HG03025 (cell line): ENCODE results near the gene CPNE7.

ENCODE experiments used
- ATAC-seq: cut with Tn5 transposase; IDR thresholded peaks from one replicate; pipeline ENCODE4 v1.9.1; 2021; ENCODE audit warnings: mild to moderate bottlenecking, moderate library complexity; ENCODE audit not compliant: unreplicated experiment, low FRiP score

Gene CPNE7

DNA sequence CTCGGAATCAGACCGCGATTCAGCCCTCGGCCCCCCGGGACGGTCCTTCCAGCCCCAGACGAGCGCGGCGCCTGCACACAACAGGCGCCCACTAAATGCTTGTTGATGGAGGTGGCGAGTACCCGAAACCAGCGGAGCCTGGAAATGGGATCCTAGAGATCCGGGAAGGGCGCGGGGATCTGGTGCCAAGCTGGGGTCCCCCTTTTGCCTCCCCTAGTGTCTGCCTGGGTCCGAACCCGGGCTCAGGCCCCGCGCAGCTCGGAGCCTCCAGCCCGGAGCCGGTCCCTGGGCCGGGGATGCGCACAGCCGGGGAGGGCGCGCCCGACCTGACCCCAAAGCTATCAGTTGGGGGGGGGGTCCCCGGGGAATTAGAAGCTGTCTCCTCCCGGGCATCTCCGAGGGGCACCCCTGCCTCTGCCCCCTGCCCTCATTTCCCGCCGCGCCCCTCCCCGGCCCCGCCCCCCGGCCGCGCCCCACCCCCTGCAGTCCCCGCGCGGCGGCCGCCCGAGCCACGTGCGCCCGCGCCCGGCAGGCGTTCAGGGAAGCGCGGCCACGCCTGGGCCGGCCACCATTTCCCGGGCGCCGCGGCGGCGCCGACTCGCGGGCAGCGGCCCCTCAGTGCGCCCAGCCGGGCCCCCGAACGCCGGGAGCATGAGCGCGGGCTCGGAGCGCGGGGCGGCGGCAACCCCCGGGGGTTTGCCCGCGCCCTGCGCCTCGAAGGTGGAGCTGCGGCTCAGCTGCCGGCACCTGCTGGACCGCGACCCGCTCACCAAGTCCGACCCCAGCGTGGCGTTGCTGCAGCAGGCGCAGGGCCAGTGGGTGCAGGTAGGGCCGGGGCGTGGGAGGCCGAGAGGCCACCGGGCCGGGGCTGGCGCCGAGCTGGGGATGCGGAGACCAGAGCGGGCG lies at the start of gene CPNE7:
CPNE7 (plus strand) TSS at position 512 of the 906 bp plus-strand sequence; CDS start at position 652, 140 bp downstream.
- no peak for ATAC-seq

DNA sequence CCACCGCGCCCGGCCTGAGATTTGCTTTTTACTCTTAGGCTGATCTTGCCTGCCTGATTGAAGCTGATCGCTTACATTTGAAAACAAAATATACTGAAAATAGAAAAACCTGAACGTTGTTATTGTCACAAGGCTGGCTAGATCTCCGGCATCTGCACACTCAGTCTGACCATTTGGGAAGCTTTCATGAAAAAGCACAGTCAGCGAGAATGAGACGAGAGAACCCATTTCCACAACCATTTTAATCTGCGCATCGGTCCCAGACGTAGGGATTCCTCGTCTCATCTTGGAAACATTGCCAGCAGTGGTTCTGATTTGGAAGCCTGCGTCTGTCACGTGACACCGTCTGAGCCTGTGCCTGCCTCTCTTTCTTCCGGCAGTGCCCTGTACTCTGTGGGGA lies 46.5 kb upstream of the CPNE7 start:
- ATAC-seq: no peak

DNA sequence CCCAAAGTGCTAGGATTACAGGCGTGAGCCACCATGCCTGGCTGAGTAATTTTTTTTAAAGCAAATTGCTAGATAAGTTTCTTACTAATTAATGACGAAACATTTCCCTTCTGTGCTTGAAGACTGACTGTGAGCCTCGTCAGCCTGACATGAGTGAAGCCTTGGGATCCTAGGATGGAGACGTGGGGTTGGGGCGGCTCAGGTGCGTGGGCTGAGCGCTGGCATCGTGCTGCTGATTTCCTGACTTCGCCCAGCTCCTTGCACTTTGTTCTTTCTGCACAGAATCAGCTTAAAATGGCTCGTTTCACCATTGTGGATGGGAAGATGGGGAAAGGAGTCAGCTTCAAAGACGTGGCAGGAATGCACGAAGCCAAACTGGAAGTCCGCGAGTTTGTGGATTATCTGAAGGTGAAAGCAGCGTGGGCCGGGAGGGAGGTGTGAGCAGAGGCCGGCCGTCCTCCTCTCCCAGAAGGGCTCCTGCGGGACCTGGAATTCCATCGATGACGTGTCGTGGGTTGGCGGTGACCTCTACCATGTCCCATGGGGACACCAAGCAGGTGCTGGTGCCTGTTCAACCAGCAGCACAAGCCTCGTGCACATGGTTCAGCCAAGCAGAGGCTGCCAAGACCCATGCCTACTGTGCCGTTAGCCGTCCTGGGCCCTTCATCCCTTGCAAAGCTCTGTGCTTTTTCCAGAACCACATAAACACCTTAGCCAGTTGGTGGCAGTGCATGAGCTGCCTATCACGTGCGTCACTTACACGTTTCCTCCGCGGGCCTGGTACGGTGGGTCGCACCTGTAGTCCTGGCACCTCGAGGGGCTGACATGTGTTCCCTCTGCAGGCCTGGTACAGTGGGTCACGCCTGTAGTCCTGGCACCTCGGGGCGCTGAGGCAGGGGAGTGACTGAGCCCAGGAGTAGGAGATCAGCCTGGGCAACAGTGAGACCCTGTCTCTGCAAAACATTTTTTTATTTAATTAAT lies 44.9 kb upstream of the CPNE7 start:
- no peak for ATAC-seq

DNA sequence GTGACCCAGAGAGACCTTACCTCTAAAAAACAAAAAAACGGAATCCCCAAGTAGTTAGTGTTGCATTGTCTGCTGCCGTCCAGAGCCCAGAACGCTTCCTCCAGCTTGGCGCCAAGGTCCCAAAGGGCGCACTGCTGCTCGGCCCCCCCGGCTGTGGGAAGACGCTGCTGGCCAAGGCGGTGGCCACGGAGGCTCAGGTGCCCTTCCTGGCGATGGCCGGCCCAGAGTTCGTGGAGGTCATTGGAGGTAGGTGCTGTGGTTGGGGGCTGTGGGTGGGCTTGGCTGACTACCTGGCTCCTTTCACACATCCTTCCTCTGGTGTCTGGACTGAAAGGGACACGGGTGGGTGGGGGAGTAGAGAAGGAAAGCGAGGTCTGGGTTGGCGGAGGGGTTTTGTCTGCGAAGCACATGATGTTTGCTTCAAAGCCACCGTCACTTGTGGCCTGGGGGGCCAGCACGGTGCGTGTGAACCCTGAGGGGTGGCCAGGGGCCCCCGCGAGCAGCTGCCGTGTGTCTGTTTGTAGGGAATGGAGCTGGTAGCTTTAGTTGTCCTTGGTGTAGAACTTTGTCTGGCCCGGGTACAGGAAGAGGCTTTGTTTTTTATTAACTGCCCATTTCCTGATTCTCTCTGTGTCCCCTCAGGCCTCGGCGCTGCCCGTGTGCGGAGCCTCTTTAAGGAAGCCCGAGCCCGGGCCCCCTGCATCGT lies 43.6 kb upstream of the CPNE7 start:
- ATAC-seq: no peak

DNA sequence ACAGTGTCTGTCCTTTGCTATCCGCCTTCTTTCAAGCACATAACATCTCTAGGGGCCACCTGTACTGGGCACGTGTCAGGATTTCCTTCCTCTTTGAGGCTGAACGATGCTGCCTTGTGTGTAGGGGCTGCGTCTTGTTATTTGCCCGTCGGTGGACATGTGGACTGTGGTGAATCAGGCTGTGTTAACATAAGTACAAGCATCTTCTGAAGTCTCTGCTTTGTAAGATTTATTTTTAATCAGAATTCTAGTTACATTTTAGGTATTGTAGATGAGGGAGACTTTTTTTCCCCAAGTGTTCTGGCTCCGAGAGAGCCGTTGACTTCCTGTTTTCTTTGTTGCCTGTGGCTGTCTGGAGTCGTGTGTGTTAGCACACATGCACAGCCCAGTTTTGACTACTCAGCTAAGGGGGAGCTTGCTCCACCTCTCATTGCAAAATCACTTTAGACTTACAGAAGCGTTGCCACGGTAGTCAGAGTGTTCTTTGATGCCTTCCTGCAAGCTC lies 41.3 kb upstream of the CPNE7 start:
- ATAC-seq: no peak

DNA sequence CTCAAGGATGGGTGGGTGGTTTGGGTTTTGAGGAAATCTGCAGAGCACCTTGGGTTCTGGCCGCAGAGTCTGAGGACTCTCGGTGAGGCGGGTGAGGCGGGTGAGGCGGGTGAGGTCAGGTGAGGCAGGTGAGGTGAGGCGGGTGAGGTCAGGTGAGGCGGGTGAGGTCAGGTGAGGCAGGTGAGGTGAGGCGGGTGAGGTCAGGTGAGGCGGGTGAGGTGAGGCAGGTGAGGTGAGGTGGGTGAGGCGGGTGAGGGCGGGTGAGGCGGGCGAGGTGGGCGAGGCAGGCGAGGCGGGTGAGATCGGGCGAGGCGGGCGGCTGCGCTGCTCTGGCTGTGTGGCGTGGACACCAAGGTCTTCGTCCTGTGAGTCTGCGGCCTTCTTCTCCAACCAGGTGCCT lies 39.2 kb upstream of the CPNE7 start:
- ATAC-seq: no peak

DNA sequence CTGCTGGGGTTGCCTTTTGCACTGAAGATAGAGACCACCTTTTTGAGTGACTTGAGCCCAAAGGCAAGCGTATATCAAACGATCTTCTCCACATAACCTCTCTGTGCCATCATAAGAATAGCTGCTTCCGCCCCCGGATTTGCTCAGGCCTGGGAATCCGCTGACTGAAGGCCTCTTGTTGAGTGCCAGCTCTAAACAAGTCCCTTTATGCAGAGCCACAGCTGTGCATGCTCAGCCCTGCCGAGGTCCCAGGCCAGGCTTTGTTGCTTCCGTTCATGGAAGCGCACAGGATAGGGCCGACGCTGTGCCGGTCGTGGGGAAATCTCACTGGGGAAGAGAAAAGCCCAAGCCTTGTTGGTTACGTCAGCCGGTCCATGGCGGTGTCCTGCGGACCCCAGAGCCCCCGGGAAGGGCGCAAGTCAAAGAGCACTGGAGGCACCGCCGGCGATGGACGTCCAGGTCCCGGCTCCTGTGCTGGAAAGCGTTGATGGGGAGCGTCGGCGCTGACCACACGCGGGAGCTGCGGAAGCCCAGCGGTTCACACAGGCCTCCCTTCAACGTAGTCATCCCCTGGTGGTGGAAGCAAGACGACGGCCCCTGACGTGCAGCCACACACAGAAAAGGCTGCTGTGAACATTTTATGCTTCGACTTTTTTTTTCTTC lies 38.5 kb upstream of the CPNE7 start:
- no peak for ATAC-seq

DNA sequence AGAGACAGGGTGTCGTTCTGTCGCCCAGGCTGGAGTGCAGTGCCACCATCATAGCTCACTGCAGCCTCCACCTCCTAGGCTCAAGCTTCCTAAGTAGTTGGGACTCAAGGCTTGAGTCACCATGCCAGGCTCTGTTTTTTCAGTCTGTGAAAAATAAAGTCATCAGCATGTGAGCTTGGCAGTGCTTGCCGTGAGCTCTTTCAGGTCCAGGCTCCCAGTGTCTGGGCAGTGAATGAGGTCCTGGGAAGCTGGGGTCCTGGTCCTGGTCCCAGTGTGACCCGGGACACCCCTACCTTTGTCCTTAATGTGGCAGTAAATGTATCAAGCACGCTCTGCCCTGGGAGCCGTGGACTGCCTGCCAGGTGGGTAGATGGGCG lies 38.0 kb upstream of the CPNE7 start:
- ATAC-seq: no peak

DNA sequence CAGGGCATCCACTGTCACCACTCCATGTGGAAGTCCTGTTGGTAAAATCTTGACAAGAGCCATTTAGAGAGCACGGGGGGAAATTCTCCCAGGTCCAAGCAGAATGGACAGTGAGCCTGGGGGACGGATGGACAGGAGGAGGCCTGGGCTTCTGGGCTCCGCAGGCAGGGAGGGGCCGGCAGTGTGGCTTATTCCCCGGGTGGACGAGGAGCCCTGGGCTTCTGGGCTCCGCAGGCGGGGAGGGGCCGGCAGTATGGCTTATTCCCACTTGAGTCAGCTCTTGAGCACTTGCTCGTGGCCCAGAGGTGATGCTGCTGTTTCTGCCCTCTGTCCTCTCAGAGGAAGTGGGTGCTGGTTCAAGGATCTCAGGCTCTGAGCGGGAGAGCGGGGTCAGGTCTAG lies 37.3 kb upstream of the CPNE7 start:
- ATAC-seq: no peak

DNA sequence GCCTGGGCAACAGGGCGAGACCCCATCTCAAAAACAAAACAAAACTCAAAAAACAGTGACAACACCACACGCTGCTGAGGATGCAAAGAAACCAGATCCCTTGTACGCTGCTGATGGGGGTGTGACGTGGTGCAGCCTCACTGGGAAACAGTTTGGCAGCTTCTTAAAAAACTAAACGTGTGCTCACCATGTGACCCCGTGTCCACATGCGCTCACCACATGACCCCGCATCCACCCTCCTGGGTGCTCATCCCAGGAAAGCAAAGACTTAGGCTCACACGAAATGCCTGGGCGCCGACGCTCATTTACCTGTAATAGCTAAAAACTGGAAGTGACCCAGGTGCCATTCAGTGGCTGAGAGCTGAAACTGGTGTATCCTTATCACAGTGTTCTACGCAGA lies 35.0 kb upstream of the CPNE7 start:
- no peak for ATAC-seq

DNA sequence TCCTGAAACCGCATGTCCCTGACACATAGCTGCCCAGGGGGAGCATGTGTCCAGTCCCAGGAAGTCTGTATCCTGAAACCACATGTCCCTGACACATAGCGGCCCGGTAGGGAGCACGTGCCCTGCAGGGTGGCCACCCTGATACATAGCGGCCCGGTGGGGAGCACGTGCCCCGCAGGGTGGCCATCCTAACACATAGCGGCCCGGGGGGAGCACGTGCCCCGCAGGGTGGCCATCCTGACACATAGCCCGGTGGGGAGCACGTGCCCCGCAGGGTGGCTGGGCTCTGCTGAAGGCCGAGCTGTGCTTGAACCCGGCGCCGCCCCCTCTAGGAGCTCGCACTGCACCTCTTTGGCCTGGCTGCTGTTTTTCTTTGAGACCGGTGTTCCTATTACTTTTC lies 33.8 kb upstream of the CPNE7 start:
- ATAC-seq: no peak

DNA sequence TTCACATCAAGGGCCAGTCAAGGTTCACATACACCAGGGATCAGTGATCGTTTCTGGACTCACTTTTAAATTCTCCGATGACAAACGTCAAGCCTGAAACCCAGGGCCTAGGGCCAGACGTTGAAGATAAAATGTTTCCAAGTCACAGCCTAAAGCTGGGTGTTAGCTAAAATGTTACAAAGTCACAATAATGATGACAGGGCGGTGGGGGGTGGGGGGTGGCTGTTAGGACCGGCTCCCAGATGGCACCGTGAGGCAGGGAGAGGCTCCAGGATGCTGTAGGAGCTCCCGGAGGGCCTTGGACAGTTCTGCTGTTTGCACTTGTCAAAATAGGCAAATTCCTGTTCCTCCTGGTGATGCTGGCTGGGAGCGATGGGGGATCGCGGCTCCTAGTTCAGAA lies 31.4 kb upstream of the CPNE7 start:
- ATAC-seq: no peak

DNA sequence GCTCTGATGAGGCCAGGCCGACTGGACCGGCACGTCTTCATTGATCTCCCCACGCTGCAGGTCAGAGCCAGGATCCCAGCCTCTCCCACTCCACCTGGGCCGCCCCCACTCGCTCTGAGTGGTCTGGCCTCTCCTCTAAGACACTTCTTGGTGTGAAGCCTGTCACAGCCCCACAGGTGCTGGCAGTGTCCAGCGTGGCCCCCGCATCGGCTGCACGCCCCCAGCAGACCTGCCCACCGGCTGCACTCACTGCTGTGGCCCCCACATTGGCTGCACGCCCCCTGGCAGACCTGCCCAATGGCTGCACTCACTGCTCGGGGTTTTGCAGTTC lies 30.9 kb upstream of the CPNE7 start:
- no peak for ATAC-seq

DNA sequence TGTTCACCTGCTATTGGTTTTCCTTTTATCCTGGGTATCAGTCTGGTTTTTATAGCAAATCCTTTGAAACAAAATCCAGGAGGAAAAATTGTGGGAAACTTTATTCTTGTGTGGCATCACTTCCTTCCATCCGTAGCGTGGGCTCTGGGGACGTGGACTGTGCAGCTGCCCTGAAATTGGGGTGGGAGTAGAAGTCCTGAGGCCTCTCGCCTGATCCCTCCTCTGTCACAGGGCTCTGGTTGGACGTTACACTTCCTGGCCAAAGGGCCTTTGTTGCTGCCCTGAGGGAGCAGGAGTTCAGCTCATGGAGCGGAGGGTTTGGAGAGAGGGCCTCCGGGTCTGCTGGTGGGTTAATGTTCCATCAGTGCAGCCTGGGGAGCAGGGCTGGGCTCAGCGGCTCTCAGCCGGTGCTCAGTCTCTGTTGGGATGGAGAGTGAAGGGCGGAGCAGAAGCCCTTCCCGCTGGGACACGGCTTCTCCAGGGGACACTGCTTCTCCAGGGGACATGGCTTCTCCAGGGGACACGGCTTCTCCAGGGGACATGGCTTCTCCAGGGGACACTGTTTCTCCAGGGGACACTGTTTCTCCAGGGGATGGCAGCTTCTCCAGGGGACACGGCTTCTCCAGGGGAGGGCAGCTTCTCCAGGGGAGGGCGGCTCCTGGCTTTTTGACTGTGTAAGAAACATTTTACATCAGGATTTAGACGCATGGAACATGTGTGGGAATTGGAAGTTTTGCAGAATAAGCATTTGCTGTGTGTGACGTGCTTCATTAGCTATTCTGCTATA lies 30.3 kb upstream of the CPNE7 start:
- no peak for ATAC-seq

DNA sequence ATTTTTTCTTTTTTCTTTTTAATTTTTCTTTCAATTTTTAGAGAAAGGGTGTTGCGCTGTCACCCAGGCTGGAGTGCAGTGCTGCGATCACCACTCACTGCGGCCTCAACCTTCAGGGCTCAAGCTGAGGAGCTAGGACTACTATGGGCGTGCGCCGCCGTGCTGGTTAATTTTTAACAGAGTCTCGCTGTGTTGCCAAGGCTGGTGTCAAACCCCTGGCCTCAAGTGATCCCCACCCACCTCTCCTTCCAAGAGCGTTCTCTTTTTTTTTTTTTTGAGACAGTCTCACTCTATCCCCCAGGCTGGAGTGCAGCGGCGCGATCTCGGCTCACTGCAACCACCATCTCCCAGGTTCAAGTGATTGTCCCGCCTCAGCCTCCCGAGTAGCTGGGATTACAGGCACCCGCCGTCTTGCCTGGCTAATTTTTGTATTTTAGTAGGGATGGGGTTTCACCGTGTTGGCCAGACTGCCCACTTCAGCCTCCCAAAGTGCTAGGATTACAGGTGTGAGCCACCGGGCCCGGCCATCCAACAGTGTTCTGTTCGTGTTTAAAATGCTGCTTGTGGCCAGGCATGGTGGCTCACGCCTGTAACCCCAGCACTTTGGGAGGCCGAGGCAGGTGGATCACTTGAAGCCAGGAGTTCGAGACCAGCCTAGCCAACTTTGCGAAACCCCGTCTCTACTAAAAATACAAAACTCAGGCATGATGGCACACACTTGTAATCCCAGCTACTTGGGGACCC lies 29.6 kb upstream of the CPNE7 start:
- ATAC-seq: no peak

DNA sequence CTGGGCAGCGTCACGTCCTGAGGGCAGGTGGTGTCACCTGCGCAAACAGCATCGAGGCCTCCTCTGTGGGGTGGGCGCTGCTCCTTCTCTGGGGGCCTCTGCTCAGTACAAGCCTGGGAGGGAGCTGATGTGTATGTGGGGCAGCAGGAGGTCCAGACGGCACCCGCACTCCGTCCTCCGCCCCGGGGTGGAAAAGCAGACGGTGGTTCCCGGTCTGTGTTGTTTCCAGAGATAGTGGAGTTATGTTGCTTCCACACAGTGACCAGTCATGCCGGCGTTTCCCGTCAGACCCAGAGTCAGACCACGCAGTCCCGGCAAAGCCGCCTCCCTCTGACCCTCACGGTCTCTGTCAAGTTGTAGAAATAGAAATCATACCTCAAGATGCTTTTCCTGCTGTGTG lies 28.8 kb upstream of the CPNE7 start:
- ATAC-seq: no peak

DNA sequence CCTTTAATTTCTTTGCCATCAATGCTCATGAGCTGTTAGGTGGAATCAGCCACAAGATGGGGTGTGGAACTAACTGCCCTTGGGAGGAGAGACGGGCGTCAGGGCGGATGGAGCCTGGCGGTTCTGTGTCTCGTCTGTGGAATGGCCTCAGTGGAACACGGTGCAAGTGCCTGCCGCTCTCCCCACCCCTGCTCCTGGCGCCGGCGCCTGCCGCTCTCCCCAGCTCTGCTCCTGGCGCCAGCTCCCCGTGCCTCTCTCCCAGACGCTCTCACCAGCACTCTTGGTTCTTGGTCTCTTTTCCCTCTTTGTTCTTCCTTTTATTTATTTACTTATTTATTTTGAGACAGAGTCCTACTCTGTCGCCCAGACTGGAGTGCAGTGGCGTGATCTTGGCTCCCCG lies 28.3 kb upstream of the CPNE7 start:
- no peak for ATAC-seq

DNA sequence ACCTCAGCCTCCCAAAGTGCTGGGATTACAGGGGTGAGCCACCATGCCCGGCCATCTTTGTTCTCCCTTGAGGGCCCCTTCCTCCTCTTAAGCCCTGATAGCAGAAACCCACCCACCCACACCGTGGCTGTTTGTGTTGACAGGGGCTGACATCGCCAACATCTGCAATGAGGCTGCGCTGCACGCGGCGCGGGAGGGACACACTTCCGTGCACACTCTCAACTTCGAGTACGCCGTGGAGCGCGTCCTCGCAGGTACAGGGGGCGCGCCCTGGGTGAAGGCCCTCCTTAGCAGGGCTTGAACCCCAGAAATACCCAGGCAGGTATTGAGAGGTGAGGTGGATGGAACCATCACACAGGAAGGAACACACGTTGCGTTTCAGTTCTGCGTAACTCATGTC lies 27.7 kb upstream of the CPNE7 start:
- ATAC-seq: no peak
